ENCODE results near the gene MGST3. TPM values are rescaled to one million over a fixed set of nuclear protein-coding genes. Genes with fewer than 3 reads are reported as not detected.

The MGST3 gene
- 37.0 TPM for polyA plus RNA-seq (2012; ENCODE audit: insufficient read length, low read depth)

- TF ChIP-seq FOXP2 (optimal IDR thresholded peaks at IDR 0.05; ENCODE audit: borderline replicate concordance, extremely low read depth, extremely low read length, insufficient read depth) (no peak), SIN3A (IDR thresholded peaks at IDR 0.05; ENCODE audit: borderline replicate concordance, insufficient read depth, low read length) (peak; percentile 77; the same call in 1 of the 2 replicates), TAF1 (IDR thresholded peaks at IDR 0.05; ENCODE audit: borderline replicate concordance, insufficient read depth, low read length) (no peak), REST (IDR thresholded peaks at IDR 0.05; ENCODE audit: insufficient read depth in 1 of 2, low read depth in 2 of 2, low read length in 2 of 2) (no peak), POLR2AphosphoS5 (IDR thresholded peaks at IDR 0.05; ENCODE audit: low read depth, low read length) (peak; percentile 60)
Observed at GRCh38 chr1:165630629-165631341, at the start of gene MGST3. MGST3 (plus strand) TSS chr1:165631234; CDS start chr1:165649848, 18,614 bp downstream.

DNA sequence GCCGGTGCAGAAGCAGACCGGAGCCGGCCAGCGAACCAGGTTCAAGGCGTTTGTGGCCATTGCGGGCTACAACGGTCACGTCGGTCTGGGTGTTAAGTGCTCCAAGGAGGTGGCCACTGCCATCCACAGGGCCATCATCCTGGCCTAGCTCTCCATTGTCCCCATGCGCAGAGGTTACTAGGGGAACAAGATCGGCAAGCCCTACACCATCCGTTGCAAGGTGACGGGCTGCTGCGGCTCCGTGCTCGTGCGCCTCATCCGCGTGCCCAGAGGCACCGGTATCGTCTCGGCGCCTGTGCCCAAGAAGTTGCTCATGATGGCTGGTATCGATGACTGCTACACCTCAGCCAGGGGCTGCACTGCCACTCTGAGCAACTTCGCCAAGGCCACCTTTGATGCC, 49.1 kb upstream of the MGST3 start:
- no peak for TF ChIP-seq REST (IDR thresholded peaks at IDR 0.05; ENCODE audit: insufficient read depth in 1 of 2, low read depth in 2 of 2, low read length in 2 of 2)
- no peak for TF ChIP-seq SIN3A (IDR thresholded peaks at IDR 0.05; ENCODE audit: borderline replicate concordance, insufficient read depth, low read length)
- no peak for TF ChIP-seq POLR2AphosphoS5 (IDR thresholded peaks at IDR 0.05; ENCODE audit: low read depth, low read length)
- no peak for TF ChIP-seq TAF1 (IDR thresholded peaks at IDR 0.05; ENCODE audit: borderline replicate concordance, insufficient read depth, low read length)
- TF ChIP-seq FOXP2 (optimal IDR thresholded peaks at IDR 0.05; ENCODE audit: borderline replicate concordance, extremely low read depth, extremely low read length, insufficient read depth) = no peak

DNA sequence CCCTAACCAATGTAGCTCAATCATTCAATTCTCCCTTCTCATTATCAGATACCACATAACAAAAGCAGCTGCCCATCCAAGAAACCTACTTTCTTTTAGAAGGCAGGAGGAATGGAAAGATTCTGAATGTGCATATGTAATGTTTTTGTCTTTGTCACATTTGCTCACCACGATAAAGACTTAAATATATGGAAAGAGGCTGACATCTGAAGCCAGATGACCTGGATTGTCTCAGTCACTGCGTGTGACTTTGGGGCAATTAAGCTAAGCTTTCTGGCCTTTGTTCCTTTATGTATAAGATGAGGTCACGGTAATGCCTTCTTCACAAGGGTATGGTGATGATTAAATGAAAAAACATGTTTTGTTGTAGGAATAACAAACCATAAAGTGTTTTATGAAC, 44.6 kb upstream of the MGST3 start:
- TF ChIP-seq POLR2AphosphoS5 (IDR thresholded peaks at IDR 0.05; ENCODE audit: low read depth, low read length) = no peak
- no peak for TF ChIP-seq FOXP2 (optimal IDR thresholded peaks at IDR 0.05; ENCODE audit: borderline replicate concordance, extremely low read depth, extremely low read length, insufficient read depth)
- no peak for TF ChIP-seq REST (IDR thresholded peaks at IDR 0.05; ENCODE audit: insufficient read depth in 1 of 2, low read depth in 2 of 2, low read length in 2 of 2)
- TF ChIP-seq TAF1 (IDR thresholded peaks at IDR 0.05; ENCODE audit: borderline replicate concordance, insufficient read depth, low read length) = no peak
- TF ChIP-seq SIN3A (IDR thresholded peaks at IDR 0.05; ENCODE audit: borderline replicate concordance, insufficient read depth, low read length) = no peak

DNA sequence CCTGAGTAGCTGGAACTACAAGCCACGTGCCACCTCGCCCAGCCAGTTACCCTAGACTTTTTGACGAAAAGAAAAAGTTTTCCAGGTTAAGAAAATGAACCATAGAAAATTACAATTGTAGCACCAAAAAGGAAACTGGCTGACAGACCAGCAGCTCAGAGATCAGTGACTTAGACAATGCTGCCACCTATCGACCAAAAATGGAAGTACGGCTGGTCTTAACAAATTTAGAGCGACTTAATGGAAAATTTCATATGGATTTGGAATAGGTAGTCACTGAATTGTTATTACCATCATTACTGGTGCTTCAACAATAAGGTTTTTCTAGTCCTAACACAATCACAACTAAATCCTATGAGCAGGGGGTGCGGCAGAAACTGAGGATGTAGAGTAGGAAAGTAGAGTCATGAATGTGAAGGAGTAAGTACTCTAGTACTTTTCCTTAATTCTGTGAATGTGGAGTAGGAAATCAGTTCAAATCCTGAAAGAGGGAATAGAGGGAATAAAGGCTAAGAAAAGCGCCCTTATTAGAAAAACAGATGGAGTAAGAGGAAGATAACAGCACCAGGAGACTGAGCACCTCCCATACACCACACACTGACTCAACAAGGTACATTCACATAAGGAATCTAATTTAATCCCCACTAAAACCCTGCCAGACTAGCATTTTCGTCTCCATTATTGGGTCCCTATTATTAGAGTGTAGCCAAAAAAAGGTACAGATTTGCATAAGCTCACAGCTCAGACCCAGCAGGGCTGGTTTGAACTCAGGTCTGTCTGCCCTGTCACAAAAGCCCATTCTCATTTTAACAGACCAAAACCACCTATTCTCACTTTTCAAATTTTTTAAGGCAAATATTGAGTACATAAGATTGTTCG, 37.9 kb upstream of the MGST3 start:
- no peak for TF ChIP-seq SIN3A (IDR thresholded peaks at IDR 0.05; ENCODE audit: borderline replicate concordance, insufficient read depth, low read length)
- TF ChIP-seq REST (IDR thresholded peaks at IDR 0.05; ENCODE audit: insufficient read depth in 1 of 2, low read depth in 2 of 2, low read length in 2 of 2) = no peak
- TF ChIP-seq TAF1 (IDR thresholded peaks at IDR 0.05; ENCODE audit: borderline replicate concordance, insufficient read depth, low read length) = no peak
- TF ChIP-seq FOXP2 (optimal IDR thresholded peaks at IDR 0.05; ENCODE audit: borderline replicate concordance, extremely low read depth, extremely low read length, insufficient read depth) = no peak
- no peak for TF ChIP-seq POLR2AphosphoS5 (IDR thresholded peaks at IDR 0.05; ENCODE audit: low read depth, low read length)

All from PFSK-1 (cell line).